ENCODE results near the gene TEAD4.

Gene TEAD4

GRCh38 chr12:3083241-3083920 lies 124.2 kb downstream of the TEAD4 start:
- TF ChIP-seq CTCF (conservative IDR thresholded peaks at IDR 0.05) = no peak
- no peak overlapping the region for H3K27ac ChIP-seq

DNA sequence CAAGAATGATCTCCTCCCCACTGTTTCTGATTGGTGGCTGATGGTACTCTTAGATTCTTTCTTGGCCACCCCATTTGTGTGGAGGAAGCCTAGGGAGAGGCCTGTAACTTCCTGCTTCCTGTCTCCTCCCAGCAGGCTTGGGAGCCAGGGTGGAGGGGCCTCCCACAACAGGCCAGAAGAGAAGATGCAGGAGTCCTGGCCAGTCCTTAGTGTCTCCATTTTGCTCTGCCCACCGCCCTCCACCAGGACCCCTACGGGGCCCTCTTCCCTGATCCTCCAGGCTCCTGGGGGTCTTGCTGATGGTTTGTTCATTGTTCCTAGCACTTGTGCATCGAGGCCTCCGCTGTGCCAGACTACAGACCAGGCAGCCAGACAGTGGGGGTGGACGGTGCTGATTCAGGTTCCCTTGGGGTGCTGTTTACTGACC lies 124.7 kb downstream of the TEAD4 start:
- no peak overlapping the region for H3K27ac ChIP-seq
- TF ChIP-seq CTCF (conservative IDR thresholded peaks at IDR 0.05) = no peak

- no peak for TF ChIP-seq CTCF (conservative IDR thresholded peaks at IDR 0.05)
- H3K27ac ChIP-seq = no peak overlapping the region
Observed at GRCh38 chr12:3084742-3085141, 125.5 kb downstream of the TEAD4 start.

DNA sequence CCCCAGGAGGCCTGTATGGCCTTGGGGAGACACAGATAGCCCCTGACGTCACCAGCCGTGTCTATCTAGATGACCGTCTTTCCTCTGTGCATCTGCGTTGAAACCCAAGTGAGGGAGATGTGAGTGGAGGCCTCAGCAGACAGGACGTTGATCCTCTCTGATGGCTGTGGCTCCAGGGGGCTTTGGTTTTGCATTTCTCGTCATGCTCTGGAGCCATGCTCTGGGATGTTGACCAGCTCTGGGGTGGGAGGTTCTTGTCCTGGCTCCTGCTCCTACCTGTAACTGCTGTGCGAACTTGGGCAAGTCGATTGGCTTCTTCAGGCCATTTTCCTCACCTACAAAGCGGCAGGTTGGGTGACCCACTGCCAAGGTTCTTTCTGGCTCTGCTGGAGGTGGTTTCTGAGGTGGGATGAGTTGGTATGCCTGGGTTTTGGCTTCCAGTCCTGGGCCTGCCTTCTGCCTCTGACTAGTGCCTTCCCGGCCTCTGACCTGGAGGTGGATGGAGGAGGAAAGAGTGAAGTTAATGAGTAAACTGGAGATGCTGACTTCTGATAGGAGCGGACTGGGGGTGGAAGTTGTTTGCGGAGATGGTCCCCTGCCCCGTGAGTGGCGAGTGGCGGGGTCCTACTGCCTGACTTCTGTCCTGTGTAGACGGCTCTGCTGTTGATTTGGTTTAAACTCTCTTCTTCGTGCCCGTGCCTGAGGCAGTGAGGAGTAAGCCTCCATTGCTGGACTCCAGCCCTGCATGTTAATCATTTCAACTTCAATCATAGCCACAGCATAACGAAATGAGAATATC lies 126.3 kb downstream of the TEAD4 start:
- no peak for TF ChIP-seq CTCF (conservative IDR thresholded peaks at IDR 0.05)

GRCh38 chr12:3086211-3086610 lies 127.0 kb downstream of the TEAD4 start:
- no peak overlapping the region for H3K27ac ChIP-seq
- TF ChIP-seq CTCF (conservative IDR thresholded peaks at IDR 0.05) = no peak

More for the DNA sequence above, 126.3 kb downstream of the TEAD4 start:
- H3K27ac ChIP-seq = no peak overlapping the region

- no peak for TF ChIP-seq CTCF (conservative IDR thresholded peaks at IDR 0.05)
- H3K27ac ChIP-seq = no peak overlapping the region
Observed at GRCh38 chr12:3086729-3087323, 127.6 kb downstream of the TEAD4 start.

Measured in VCaP (cell line).